A673 (cell line): Measurements from ENCODE around the gene ATP8A2. TPM values are rescaled to one million over a fixed set of nuclear protein-coding genes. Genes with fewer than 3 reads are reported as not detected.

ENCODE experiments used
- BruUV-seq: library from RNA; stranded (reverse); fragments of 400-500 nt; replicated peaks from 2 replicates; lab custom pipeline; 2021; lab: Mats Ljungman, UMichigan
- CTCF ChIA-PET: fragments of 300-600 bp; sonication (Branson Sonifier 250); formaldehyde crosslinking; loops from one replicate; lab custom pipeline; 2022; ENCODE audit warnings: antibody characterized with exemption; lab: Charles Lee
- POLR2A ChIA-PET: fragments of 300-600 bp; sonication (Branson Sonifier 250); formaldehyde crosslinking; loops from one replicate; lab custom pipeline; 2022; ENCODE audit warnings: antibody characterized with exemption; ENCODE audit not compliant: low non-redundant PET; lab: Charles Lee
- DNase-seq: peaks from one replicate; pipeline ENCODE4 v3.0.0-alpha.2; 2015; ENCODE audit warnings: low spot score
- H3K27ac ChIP-seq: fragments of 200-600 bp; sonication (generic); 2 replicates; pipeline ENCODE4 v1.5.1; 2016; ENCODE audit warnings: mixed run types, low read depth, mild to moderate bottlenecking, mixed read lengths, antibody characterized with exemption, low read length; ENCODE audit not compliant: poor library complexity, severe bottlenecking
- H3K27me3 ChIP-seq: fragments of 200-600 bp; sonication (generic); replicated peaks from 2 replicates; pipeline ENCODE4 v1.6.1; 2017; ENCODE audit warnings: mixed run types, low read depth, mild to moderate bottlenecking, mixed read lengths, antibody characterized with exemption, low read length; ENCODE audit not compliant: insufficient read depth, poor library complexity
- H3K36me3 ChIP-seq: fragments of 200-600 bp; sonication (generic); 2 replicates; pipeline ENCODE4 v1.6.1; 2016; ENCODE audit warnings: mixed run types, mild to moderate bottlenecking, mixed read lengths, antibody characterized with exemption, low read length; ENCODE audit not compliant: insufficient read depth, poor library complexity, severe bottlenecking
- H3K4me1 ChIP-seq: fragments of 200-600 bp; sonication (generic); 2 replicates; pipeline ENCODE4 v1.6.1; 2017; ENCODE audit warnings: mixed run types, mild to moderate bottlenecking, mixed read lengths, antibody characterized with exemption, low read length; ENCODE audit not compliant: insufficient read depth, poor library complexity, severe bottlenecking
- H3K4me3 ChIP-seq: fragments of 200-600 bp; sonication (generic); 2 replicates; pipeline ENCODE4 v1.5.1; 2016; ENCODE audit warnings: low read depth, mixed run types, mild to moderate bottlenecking, mixed read lengths, low read length; ENCODE audit not compliant: poor library complexity, severe bottlenecking
- H3K9me3 ChIP-seq: fragments of 200-600 bp; sonication (generic); 2 replicates; pipeline ENCODE4 v1.6.1; 2016; ENCODE audit warnings: mixed run types, low read depth, mild to moderate bottlenecking, mixed read lengths, antibody characterized with exemption, low read length; ENCODE audit not compliant: poor library complexity, severe bottlenecking
- CTCF ChIP-seq: fragments of 300-800, 200-600 bp; sonication (generic); conservative IDR thresholded peaks from 2 replicates; pipeline ENCODE4 v1.5.1; 2017; ENCODE audit warnings: low read depth, mild to moderate bottlenecking, antibody characterized with exemption, low read length, moderate library complexity, mixed read lengths
- EZH2 ChIP-seq: fragments of 200-600 bp; sonication (generic); IDR thresholded peaks from 2 replicates; pipeline ENCODE4 v1.6.1; 2017; ENCODE audit warnings: borderline replicate concordance, low read depth, mild to moderate bottlenecking, mixed read lengths, antibody characterized with exemption, low read length; ENCODE audit not compliant: poor library complexity, severe bottlenecking
- intact Hi-C: fragments of 100-400 bp; cut with micrococcal nuclease; formaldehyde crosslinking; loops from one replicate; pipeline ENCODE4 v1.10.0; 2022; ENCODE audit not compliant: unreplicated experiment
- total RNA-seq: library from RNA; stranded (reverse); gene quantifications from 2 replicates; pipeline ENCODE4 v1.2.3, GENCODE V29; 2021

ATP8A2 gene
- total RNA-seq, 1 experiment from 2014 or later: 0.92 TPM

DNA sequence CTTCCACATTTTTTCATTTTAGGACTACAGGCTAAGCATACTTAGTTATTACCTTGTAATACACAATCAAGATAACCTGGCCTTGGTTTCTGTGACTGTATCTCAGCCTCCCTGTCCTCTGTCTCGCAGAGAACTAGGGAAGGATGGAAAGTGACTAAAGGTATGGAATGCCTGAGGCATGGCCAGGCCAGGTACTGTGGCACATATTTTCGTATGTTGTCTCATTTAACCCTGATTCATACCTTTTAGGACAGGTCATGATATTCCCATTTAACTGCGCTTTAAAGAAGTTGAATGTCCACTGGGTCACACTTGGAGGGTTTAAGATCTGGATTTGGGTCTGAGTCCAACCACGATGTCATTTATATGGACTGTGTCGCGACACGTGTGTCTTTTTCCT is 357.4 kb downstream of the ATP8A2 start:
- Histone ChIP-seq H3K27ac (no peak overlapping the region), H3K9me3 (no peaks in the 10 kb centered on the region), H3K4me1 (no peaks in the 10 kb centered on the region), H3K27me3 (no peaks in the 10 kb centered on the region), H3K4me3 (no peak overlapping the region), H3K36me3 (no peaks in the 10 kb centered on the region)
- BruUV-seq: no TSS peak
- DNase-seq: no peak
- TF ChIP-seq EZH2: no peak
- TF ChIP-seq CTCF: no peak
- intact Hi-C loops: no loop called here
- ChIA-PET POLR2A (no interaction called here), CTCF (no interaction called here)

- DNase-seq: no peak
- CTCF ChIA-PET: no interaction called here
- Histone ChIP-seq H3K4me3 (no peak overlapping the region), H3K4me1 (no peaks in the 10 kb centered on the region), H3K9me3 (no peaks in the 10 kb centered on the region), H3K36me3 (no peaks in the 10 kb centered on the region), H3K27ac (no peak overlapping the region), H3K27me3 (no peaks in the 10 kb centered on the region)
- BruUV-seq: no TSS peak
- TF ChIP-seq EZH2: no peak
- no peak for TF ChIP-seq CTCF
- POLR2A ChIA-PET: no interaction called here
- intact Hi-C loops: no loop called here
Measured at GRCh38 chr13:25731037-25731436, 359.3 kb downstream of the ATP8A2 start.

DNA sequence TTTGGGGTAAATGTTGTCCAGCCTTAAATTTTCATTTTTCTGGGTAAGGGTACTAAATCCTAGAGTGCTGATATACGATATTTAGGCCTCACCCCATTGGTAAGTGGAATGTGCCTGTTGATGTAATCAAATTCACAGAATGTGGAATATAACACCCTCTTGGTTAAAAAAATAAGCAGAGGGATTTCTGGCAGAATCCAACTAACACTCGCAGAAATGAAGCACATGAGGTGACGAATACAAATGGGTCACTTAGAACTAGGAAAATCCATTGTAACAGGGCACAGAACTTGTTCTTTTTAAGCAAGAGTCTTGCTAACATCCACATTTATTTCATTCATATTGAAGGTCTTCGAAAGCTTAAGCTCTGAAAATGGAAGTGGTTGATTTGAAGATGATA is 359.8 kb downstream of the ATP8A2 start:
- Histone ChIP-seq H3K9me3 (no peaks in the 10 kb centered on the region), H3K27me3 (no peaks in the 10 kb centered on the region), H3K4me3 (no peak overlapping the region), H3K27ac (no peak overlapping the region), H3K4me1 (no peaks in the 10 kb centered on the region), H3K36me3 (no peaks in the 10 kb centered on the region)
- BruUV-seq: no TSS peak
- intact Hi-C loops: no loop called here
- TF ChIP-seq CTCF: no peak
- TF ChIP-seq EZH2: no peak
- CTCF ChIA-PET: no interaction called here
- DNase-seq: no peak
- POLR2A ChIA-PET: no interaction called here
